H7 (cell line): Measurements from ENCODE around the gene GPLD1. TPM values are rescaled to one million over a fixed set of nuclear protein-coding genes. Genes with fewer than 3 reads are reported as not detected.
"Not testable (repeated sequence)": the region's sequence is repeated elsewhere in the genome, so short reads cannot be mapped to it uniquely, and the experiment has no call there.

Experiments
- DNase-seq: peaks from one replicate; pipeline ENCODE4 v3.0.0; 2012
- H3K27me3 ChIP-seq: 2 replicates; pipeline ENCODE4 v1.6.0; 2011; ENCODE audit warnings: mild to moderate bottlenecking, low read length; ENCODE audit not compliant: control insufficient read depth, insufficient read depth
- H3K36me3 ChIP-seq: replicated peaks from 2 replicates; pipeline ENCODE4 v1.5.1; 2011; ENCODE audit warnings: low read length; ENCODE audit not compliant: control insufficient read depth, insufficient read depth
- H3K4me3 ChIP-seq: 2 replicates; pipeline ENCODE4 v1.5.1; 2011; ENCODE audit warnings: low read depth, mild to moderate bottlenecking, control low read depth, low read length, moderate library complexity; ENCODE audit not compliant: insufficient read depth
- total RNA-seq: library from RNA; depleted of rRNA; stranded (reverse); fragments of >200 nt; shearing (Covaris generic); gene quantifications from 2 replicates; pipeline ENCODE4 v1.2.3, GENCODE V29; 2014

GPLD1 gene
- total RNA-seq, 1 experiment from 2014 or later = 2.0 TPM

DNA sequence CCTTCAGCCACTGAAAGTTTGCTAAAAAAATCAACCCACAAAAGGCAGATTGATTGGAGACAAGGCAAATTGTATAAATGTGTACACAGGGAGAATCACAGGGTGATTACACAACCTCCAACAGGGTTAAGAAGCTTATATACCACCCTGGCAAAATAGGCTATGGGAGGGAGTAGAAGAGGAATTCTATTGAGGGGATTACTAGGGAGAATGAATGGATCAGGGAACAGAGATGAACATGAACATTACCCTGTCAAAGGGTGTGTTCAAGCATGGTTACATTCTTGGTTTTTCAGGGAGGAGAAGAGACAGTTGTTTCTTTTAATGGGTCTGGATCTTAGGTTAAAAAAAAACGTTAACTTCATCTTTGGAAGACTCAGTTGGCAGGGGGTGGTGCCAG is 91.7 kb downstream of the GPLD1 start:
- no peaks in the 10 kb centered on the region for H3K36me3 ChIP-seq
- DNase-seq = no peak
- H3K4me3 ChIP-seq = no peak overlapping the region
- no peaks in the 10 kb centered on the region for H3K27me3 ChIP-seq

DNA sequence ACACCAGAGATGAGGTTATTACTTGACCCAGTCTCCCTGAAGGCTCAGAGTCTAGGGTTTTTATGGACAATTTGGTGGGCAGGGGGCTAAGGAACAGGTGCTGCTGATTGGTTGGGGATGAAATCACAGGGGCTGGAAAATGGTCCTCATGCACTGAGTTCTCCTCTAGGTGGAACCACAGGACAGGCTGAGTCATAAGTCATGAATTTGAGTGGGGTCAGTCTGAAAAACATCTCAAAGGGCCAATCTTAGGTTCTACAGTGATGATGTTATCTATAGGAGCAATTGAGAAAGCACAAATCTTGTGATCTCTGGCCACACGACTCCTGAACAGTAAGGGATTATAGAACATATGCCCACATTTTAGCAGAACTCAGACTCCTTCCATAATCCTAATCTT is 92.6 kb downstream of the GPLD1 start:
- no peak overlapping the region for H3K4me3 ChIP-seq
- DNase-seq = no peak
- no peaks in the 10 kb centered on the region for H3K27me3 ChIP-seq
- H3K36me3 ChIP-seq = no peaks in the 10 kb centered on the region

DNA sequence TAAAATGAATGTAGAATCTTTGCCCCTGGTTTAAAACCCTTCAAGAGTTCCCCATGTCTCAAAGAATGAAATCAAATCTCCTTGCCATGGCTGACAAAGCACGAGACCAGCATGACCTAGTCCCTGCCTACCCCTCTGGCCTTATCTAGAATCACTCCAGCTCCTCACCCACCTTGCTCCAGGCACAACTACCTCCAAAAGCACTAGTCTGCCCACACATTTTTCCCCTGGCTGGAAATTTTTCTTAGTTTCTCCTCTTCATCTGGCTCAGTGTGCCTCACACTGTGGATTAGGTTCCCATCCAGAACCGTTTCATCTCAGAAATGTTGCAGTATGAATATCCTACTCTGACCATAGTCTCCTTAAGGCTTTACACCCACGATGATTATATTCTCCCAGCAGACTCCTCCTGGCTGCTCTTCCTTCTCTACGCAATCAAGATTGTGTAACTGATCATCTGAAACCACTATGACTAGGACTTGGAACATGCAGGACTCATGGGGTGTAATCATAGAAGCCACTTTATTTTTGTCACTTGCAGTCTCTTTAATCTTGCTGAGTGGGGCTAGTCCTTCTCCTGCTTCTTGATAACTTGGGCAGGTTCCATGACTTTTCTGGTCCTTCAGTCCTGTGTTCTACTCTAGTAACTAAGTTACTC is 94.5 kb downstream of the GPLD1 start:
- no peak for DNase-seq
- Histone ChIP-seq H3K27me3 (no peaks in the 10 kb centered on the region), H3K4me3 (no peak overlapping the region), H3K36me3 (no peaks in the 10 kb centered on the region)

DNA sequence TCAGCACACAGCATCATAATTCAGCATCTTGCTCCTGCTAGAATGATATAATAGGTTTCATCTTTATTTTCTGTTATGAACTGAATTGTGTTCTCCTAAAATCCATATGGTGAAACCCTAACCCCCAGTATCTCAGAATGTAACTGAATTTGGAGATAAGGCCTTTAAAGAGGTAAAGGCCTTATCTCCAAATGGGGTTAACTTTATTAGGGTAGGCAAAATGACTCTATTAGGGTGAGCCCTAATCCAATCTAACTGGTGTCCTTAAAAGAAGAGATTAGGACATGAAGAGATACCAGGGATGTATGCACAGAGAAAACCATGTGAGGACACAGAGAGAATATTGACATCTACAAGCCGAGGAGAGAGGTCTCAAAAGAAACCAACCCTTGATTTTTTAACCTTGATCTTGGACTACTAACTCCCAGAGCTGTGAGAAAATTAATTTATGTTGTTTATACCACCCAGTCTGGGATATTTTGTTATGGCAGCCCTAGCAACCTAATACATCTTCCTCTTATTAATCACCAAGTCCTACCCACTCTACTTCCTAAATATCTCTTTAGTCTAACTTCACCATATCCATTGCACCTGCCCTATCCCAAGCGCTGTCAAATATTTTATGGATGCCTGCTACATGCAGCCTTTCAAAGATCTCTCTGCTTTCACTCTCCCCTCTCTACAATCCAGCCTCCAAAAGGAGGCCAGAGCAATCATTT is 95.2 kb downstream of the GPLD1 start:
- H3K27me3 ChIP-seq = no peaks in the 10 kb centered on the region
- no peak overlapping the region for H3K4me3 ChIP-seq
- DNase-seq = no peak
- no peaks in the 10 kb centered on the region for H3K36me3 ChIP-seq

DNA sequence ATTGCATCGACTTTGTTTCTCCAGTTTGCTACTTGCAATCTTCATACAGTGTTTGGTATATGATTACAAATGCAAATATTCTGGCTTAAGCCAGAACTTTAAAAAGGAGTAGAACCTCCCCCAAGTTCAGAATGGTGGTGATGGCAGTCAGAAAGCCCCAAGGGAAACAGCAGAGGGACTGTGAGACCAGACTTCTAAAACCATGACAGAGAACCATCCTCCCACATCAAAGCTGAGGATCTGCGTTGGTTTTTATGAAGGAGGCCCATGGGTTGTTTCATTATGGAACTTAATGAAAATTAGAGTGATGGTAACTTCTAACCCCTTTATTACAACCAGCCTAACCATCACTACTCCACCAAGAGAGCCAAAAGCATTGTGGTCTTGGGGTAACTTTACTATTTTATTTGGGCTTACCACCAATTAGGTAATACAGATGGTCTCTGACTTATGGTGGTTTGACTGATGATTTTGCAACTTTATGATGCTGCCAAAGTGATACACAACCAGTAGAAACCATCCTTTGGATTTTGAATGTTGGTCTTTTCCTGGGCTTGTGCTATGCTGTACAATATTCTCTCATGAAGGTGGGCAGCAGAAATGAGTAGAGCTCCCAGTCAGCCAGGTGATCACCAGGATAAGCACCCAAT is 97.5 kb downstream of the GPLD1 start:
- Histone ChIP-seq H3K4me3 (no peak overlapping the region), H3K27me3 (no peaks in the 10 kb centered on the region), H3K36me3 (no peaks in the 10 kb centered on the region)
- DNase-seq = no peak

DNA sequence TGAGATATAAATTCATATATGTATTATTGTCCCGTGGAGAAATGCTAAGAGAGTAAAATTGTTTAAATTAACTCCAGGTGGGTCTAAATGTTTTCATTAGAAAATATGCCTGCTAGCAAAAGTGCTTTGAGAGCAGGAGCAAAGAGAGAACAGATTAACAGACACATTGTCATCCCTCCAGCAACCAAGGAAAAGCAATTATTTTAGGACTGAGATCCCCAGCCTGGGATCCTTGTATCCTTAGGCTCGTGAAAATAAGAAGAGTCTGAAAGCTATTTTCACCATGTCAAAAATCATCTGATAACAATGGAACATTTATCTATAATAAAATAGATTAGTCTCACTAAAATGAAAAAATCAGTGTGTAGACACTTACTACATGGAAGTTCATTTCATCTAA is 98.2 kb downstream of the GPLD1 start:
- no peak for DNase-seq
- H3K27me3 ChIP-seq = no peaks in the 10 kb centered on the region

DNA sequence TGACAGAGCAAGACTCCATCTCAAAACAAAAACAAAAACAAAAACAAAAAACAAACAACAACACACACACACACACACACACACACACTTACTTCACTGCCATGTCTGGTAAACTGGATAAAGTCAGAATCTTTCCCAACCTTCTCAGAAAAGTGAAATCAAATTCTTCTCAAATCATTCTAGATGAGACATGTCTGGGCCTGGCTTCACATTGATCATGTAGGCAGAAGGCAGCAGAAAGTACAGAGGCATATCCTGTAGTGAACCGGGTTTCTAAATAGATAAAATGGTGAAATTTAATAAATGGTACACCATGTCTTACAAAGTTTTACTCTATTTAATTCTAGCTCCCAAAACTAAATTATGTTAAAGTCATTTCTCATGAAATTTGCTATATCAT is 101.6 kb downstream of the GPLD1 start:
- no peaks in the 10 kb centered on the region for H3K27me3 ChIP-seq
- H3K36me3 ChIP-seq = no peaks in the 10 kb centered on the region
- H3K4me3 ChIP-seq = no peak overlapping the region
- no peak for DNase-seq

More for the DNA sequence above, 98.2 kb downstream of the GPLD1 start:
- no peak overlapping the region for H3K4me3 ChIP-seq
- no peaks in the 10 kb centered on the region for H3K36me3 ChIP-seq

DNA sequence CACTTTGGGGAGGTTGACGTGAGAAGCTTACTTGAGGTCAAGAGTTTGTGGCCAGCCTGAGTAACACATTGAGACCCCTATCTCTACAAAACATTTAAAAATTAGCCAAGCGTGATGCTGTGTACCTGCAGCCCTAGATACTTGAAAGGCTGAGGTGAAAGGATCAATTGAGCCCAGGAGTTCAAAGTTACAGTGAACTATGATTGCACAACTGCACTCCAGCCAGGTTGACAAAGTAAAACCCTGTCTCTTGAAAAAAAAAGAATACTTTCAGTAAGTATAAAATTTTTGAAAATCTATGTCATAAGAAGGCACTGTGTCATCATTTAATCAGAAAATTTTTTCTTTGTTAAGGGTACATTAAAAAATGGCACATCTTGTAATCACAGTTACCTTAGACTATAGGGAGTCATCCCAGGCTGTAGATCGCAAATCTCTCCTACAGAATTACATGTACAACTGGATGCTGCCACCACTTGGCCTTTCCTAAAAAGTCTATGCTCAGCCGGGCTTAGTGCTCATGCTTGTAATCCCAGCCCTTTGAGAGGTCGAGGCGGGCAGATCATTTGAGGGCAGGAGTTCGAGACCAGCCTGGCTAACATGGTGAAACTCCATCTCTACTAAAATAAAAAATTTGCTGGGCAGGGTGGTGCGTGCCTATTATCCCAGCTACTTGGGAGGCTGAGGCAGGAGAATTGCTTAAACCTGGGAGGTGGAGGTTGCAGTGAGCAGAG is 103.7 kb downstream of the GPLD1 start:
- H3K27me3 ChIP-seq = no peaks in the 10 kb centered on the region
- DNase-seq = no peak
- no peaks in the 10 kb centered on the region for H3K36me3 ChIP-seq
- H3K4me3 ChIP-seq = no peak overlapping the region

DNA sequence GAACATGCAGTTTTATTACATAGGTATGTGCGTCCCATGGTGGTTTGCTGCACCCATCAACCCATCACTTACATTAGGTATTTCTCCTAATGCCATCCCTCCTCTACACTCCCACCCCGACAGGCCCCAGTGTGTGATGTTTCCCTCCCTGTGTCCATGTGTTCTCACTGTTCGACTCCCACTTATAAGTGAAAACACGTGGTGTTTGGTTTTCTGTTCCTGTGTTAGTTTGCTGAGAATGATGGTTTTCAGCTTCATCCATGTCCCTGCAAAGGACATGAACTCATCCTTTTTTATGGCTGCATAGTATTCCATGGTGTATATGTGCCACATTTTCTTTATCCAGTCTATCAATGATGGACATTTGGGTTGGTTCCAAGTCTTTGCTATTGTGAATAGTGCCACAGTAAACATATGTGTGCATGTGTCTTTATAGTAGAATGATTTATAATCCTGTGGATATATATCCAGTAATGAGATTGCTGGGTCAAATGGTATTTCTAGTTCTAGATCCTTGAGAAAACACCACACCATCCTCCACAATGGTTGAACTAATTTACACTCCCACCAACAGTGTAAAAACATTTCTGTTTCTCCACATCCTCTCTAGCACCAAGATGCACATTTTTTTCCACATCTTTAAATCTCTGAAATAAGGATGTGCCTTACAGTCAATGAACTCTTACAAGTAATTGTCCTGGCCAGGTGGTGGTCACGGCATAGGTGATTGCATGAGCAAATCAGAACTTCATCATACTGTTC is 104.8 kb downstream of the GPLD1 start:
- not testable (repeated sequence) for H3K4me3 ChIP-seq, DNase-seq, H3K27me3 ChIP-seq, H3K36me3 ChIP-seq

DNA sequence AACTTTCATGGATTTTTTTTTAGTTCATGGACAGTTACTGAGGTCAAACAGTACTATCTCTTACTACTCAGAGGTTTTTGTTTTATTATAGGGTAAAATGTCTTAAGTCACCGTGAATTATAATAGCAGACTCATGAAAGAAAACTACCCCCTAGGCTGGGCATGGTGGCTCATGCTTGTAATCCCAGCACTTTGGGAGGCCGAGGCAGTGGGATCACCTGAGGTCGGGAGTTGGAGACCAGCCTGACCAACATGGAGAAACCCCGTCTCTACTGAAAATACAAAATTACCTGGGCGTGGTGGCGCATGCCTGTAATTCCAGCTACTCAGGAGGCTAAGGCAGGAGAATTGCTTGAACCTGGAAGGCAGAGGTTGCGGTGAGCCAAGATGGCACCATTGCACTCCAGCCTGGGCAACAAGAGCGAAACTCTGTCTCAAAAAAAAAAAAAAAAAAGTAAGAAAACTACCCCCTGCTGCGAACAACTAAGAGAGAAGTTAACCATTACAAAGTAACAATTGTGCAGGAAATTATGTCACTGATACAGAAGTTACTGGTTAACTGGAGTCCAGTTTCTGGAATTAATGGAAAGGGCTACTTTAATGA is 106.4 kb downstream of the GPLD1 start:
- not testable (repeated sequence) for DNase-seq, H3K27me3 ChIP-seq, H3K36me3 ChIP-seq, H3K4me3 ChIP-seq

DNA sequence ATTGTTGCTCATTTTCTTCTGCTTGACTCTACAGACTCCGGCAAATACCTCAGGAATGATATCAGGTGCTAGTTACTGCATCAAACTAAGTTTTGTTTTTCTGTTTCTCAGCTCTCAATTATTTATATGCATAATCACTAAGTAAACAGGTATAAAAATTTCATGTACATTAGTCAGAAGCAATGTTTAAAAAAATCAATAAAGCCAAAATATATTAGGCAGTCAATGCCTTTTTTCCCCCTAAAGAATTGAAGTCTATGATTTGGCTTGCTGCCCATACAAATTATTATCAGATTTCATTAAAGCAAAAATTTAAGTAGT is 107.2 kb downstream of the GPLD1 start:
- DNase-seq = no peak
- no peak overlapping the region for H3K4me3 ChIP-seq
- no peaks in the 10 kb centered on the region for H3K36me3 ChIP-seq
- no peaks in the 10 kb centered on the region for H3K27me3 ChIP-seq

DNA sequence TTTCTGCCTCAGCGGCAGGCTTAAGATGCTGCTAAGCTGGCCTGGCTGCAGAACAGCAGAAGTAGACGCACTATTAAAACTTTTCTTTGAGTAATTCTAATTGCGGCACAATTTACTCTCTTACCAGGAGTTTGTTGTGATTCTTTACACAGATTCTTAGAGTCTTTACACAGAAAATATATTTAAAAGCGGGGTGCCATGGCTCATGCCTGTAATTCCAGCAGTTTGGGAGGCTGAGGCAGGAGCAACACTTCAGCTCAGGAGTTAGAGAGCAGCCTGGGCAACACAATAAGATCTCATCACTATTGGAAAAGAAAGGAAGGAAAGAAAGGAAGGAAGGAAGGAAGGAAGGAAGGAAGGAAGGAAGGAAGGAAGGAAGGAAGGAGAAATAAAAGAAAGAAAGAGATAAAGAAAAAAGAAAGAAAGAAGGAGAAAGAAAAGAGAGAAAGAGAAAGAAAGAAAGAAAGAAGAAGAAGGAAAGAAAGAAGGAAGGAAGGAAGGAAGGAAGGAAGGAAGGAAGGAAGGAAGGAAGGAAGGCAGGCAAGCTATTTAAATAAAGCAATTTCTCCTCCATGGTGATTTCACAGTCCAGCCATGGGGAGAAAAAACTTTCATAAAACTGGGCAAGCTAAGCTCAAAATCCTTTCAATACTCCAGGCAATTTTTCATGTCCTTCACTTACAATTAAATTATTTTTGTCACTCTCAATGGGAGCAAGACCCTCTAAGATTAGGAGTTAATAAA is 107.7 kb downstream of the GPLD1 start:
- no peak overlapping the region for H3K4me3 ChIP-seq

DNA sequence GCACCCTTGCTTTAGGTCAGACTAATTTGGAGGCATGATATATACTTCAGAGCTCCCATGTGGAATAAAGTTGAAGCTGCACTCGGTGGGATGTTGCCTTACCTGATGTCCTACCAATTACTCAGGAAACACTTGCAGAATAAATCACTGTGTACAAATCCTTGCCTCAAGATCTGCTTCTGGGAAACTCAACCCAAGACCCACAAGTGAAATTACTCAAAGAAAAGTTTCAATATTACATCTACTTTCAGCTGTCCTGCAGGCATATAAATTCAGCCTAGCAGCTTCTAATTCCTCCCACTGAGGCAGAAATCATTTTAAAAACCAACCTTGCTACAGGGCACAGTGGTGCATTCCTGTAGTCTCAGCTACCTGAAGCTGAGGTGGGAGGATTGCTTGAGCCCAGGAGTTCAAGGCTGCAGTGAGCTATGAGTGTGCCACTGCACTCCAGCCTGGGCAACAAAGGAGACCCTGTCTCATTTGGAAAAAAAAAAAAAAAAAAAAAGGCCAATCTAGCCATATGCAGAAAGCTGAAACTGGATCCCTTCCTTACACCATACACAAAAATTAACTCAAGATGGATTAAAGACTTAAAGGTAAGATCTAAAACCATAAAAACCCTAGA is 110.8 kb downstream of the GPLD1 start:
- no peak for DNase-seq
- H3K36me3 ChIP-seq = no peaks in the 10 kb centered on the region
- no peak overlapping the region for H3K4me3 ChIP-seq
- no peaks in the 10 kb centered on the region for H3K27me3 ChIP-seq

More for the DNA sequence above, 107.7 kb downstream of the GPLD1 start:
- no peaks in the 10 kb centered on the region for H3K36me3 ChIP-seq
- no peak for DNase-seq
- H3K27me3 ChIP-seq = no peaks in the 10 kb centered on the region
